RWPE1 (cell line): ENCODE measurements around the gene RAC3.

ENCODE experiments used
- CTCF ChIA-PET: fragments of 350-600 bp; sonication (Branson Sonifier 250); formaldehyde crosslinking; extraction: SDS; loops from one replicate; lab custom pipeline; 2021; lab: Yijun Ruan, JAX
- POLR2A ChIA-PET: fragments of 400-600 bp; formaldehyde crosslinking; extraction: SDS; loops from one replicate; lab custom pipeline; 2020; ENCODE audit warnings: antibody characterized with exemption; ENCODE audit not compliant: low non-redundant PET; lab: Yijun Ruan, JAX
- DNase-seq: peaks from one replicate; pipeline ENCODE4 v3.0.0; 2012; ENCODE audit warnings: low spot score
- H3K27ac ChIP-seq: fragments of 450-650 bp; 2 replicates; pipeline ENCODE4 v1.5.1; 2017
- CTCF ChIP-seq: fragments of 450-650 bp; conservative IDR thresholded peaks from 2 replicates; pipeline ENCODE4 v1.5.1; 2017; ENCODE audit warnings: low read depth, mild to moderate bottlenecking

Gene RAC3

GRCh38 chr17:82003411-82004381, 27.8 kb upstream of the RAC3 start:
- TF ChIP-seq CTCF = no peak
- H3K27ac ChIP-seq = peak overlapping the region; percentile 95
- POLR2A ChIA-PET = interaction anchor here (1.2 kb wide), 1 partner anchor 12 kb away, joined by 4 read pairs; no protein-coding TSS in a partner anchor
- peak; percentile 94 for DNase-seq
- CTCF ChIA-PET = interaction anchor here (0.6 to 2.9 kb wide), 9 partner anchors 10 to 171 kb away, joined by 3 to 16 read pairs (median 4); no protein-coding TSS in a partner anchor

GRCh38 chr17:82004517-82005455, 26.7 kb upstream of the RAC3 start:
- peak overlapping the region; percentile 95 for H3K27ac ChIP-seq
- CTCF ChIA-PET = interaction anchor here (0.6 to 2.9 kb wide), 6 partner anchors 9 to 169 kb away, joined by 3 to 16 read pairs (median 4); no protein-coding TSS in a partner anchor
- POLR2A ChIA-PET = no interaction called here
- no peak for DNase-seq
- no peak for TF ChIP-seq CTCF

GRCh38 chr17:82005701-82006348, 25.7 kb upstream of the RAC3 start:
- TF ChIP-seq CTCF = no peak
- peak overlapping the region; percentile 95 for H3K27ac ChIP-seq
- DNase-seq = no peak
- CTCF ChIA-PET = no interaction called here
- POLR2A ChIA-PET = no interaction called here

- H3K27ac ChIP-seq = peak overlapping the region; percentile 95
- ChIA-PET POLR2A (no interaction called here), CTCF (interaction anchor here (0.6 kb wide), 1 partner anchor 14 kb away, joined by 3 read pairs; no protein-coding TSS in a partner anchor)
- no peak for DNase-seq
- TF ChIP-seq CTCF = no peak
Observed at GRCh38 chr17:82006468-82007227, 24.8 kb upstream of the RAC3 start.

GRCh38 chr17:82007228-82007494, 24.3 kb upstream of the RAC3 start:
- H3K27ac ChIP-seq = peak overlapping the region; percentile 95
- no peak for DNase-seq
- no peak for TF ChIP-seq CTCF
- ChIA-PET POLR2A (no interaction called here), CTCF (no interaction called here)
